ENCODE data around the gene ADAM12.

- TF ChIP-seq SUZ12 (IDR thresholded peaks at IDR 0.05; ENCODE audit: extremely low read depth, insufficient read depth, insufficient read length) (no peak), YY1 (IDR thresholded peaks at IDR 0.05; ENCODE audit: insufficient read depth, insufficient read length) (no peak)
Observed at GRCh38 chr10:126070476-126071215, 317.6 kb downstream of the ADAM12 start.

Measured in NT2/D1 (cell line).